Gastroesophageal sphincter (tissue), 3 donors: ENCODE results near the gene C4orf50.

Experiments
- EP300 ChIP-seq: sonication (generic); formaldehyde crosslinking; IDR thresholded peaks from one replicate; pipeline ENCODE4 v1.6.1; 2017; ENCODE audit warnings: antibody characterized with exemption, mild to moderate bottlenecking
- POLR2A ChIP-seq, 2 donors: fragments of 450-650 bp; IDR thresholded peaks; one replicate each; pipeline ENCODE4 v1.6.1; 2017; ENCODE audit warnings: antibody characterized with exemption in 2 of 2, mild to moderate bottlenecking in 2 of 2, moderate library complexity in 1 of 2
- POLR2AphosphoS5 ChIP-seq: sonication (generic); formaldehyde crosslinking; IDR thresholded peaks from one replicate; pipeline ENCODE4 v1.6.1; 2017; ENCODE audit warnings: antibody characterized with exemption
- TF ChIP-seq, protein P1 (sequence below), 4 experiments: fragments of 200-600 bp in 2 of 4; fragments of 450-650 bp in 2 of 4; sonication (generic) in 1 of 4; IDR thresholded peaks; one replicate each; pipeline ENCODE4 v1.5.1; 2017 to 2019; ENCODE audit warnings: antibody characterized with exemption in 4 of 4, mild to moderate bottlenecking in 2 of 4, moderate library complexity in 2 of 4

DNA sequence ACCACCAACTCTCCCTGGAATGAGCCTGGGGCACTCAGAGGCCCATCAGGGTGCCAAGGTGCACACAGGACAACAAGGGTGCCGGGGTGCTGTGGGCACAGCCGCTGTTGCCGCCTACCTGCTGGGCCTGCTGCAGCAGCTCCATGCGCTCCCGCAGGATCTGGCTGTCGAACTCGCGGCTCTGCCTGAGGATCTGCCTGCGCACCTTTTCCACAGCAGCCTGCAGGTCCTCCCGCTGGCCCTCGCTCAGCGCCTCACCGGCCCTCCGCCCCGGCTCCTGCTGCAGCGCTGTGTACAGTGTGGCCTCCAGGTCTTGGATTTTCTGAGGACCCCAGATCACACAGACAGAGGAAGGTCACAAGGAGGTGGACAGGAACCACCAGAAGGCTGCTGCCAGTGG is 17.6 kb upstream of the C4orf50 start:
- TF ChIP-seq POLR2A (IDR thresholded peaks at IDR 0.05) (no peak), POLR2AphosphoS5 (no peak), EP300 (no peak)
- TF ChIP-seq, protein P1, sequence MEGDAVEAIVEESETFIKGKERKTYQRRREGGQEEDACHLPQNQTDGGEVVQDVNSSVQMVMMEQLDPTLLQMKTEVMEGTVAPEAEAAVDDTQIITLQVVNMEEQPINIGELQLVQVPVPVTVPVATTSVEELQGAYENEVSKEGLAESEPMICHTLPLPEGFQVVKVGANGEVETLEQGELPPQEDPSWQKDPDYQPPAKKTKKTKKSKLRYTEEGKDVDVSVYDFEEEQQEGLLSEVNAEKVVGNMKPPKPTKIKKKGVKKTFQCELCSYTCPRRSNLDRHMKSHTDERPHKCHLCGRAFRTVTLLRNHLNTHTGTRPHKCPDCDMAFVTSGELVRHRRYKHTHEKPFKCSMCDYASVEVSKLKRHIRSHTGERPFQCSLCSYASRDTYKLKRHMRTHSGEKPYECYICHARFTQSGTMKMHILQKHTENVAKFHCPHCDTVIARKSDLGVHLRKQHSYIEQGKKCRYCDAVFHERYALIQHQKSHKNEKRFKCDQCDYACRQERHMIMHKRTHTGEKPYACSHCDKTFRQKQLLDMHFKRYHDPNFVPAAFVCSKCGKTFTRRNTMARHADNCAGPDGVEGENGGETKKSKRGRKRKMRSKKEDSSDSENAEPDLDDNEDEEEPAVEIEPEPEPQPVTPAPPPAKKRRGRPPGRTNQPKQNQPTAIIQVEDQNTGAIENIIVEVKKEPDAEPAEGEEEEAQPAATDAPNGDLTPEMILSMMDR (IDR thresholded peaks at IDR 0.05), result no peak
